ENCODE results near the gene MKNK2.

Gene MKNK2

DNA sequence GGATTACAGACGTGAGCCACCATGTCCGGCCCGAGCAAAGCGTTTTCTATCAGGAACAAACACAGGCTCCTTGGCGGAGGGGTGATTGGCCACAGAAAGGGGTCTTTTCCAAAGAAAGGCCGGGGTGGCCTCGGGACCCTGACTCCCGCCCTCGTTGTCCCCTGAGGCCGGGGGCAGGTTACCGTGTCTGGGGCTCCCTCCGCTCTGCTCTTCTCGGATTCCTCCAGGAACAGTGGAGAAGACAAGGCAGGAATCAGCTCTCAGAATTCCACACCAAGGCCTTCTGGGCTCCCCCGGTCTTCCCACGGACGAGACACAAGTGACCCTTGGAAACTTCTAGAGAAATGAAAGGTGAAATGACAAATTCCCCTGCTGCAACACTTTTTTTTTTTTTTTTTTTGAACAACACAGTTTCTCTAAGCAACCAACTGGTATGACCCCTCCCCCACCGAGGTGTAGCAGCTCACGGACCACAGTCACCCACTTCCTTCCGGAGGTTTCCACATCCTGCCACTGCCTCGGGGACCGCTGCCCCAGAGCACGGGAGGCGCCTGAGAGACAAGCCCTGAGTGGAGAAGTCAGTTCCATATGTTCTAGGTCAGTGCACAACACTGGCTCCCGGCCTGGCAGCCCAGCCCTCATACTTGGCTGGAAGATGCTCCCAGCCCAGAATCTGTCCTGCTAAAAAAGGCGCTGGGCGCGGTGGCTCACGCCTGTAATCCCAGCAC lies 34.1 kb upstream of the MKNK2 start:
- TF ChIP-seq, protein P1, sequence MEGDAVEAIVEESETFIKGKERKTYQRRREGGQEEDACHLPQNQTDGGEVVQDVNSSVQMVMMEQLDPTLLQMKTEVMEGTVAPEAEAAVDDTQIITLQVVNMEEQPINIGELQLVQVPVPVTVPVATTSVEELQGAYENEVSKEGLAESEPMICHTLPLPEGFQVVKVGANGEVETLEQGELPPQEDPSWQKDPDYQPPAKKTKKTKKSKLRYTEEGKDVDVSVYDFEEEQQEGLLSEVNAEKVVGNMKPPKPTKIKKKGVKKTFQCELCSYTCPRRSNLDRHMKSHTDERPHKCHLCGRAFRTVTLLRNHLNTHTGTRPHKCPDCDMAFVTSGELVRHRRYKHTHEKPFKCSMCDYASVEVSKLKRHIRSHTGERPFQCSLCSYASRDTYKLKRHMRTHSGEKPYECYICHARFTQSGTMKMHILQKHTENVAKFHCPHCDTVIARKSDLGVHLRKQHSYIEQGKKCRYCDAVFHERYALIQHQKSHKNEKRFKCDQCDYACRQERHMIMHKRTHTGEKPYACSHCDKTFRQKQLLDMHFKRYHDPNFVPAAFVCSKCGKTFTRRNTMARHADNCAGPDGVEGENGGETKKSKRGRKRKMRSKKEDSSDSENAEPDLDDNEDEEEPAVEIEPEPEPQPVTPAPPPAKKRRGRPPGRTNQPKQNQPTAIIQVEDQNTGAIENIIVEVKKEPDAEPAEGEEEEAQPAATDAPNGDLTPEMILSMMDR (IDR thresholded peaks at IDR 0.05; ENCODE audit: insufficient read depth, missing control alignments), result no peak
- no peak for DNase-seq (ENCODE audit: insufficient read length, low spot score)
- no peak for FAIRE-seq

DNA sequence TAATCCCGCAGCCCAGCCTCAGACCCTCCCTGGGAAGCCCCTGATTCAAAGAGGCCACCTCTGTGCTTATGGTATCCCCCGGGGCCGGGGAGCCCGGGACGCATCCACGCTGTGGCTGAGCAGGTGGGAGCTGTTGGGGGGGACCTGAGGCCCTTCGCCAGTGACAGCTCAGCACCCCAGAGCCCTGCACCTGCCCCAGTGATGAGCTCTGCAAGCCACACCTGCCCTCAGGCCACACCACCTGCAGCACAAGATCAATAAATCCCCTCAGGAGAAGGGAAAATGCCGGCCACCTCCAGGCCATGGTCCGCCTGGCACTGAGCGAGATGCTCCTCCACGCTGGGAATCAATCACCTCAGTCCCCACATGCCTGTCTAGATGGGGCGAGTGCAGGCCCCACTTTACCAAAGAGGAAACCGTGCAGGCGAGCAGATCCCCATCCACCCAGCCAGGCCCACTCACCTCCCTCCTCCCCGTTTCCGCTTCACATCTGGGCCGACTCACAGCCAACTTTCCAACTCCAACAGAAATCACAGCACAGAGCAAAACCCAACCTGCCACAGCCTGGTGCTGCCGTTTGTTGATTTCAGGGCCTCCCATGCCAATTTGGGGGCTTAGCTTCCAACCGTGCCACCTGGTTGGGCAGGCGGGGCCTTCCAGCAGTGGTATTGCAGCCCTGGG lies 32.3 kb upstream of the MKNK2 start:
- DNase-seq (ENCODE audit: insufficient read length, low spot score) (no peak), FAIRE-seq (no peak)
- TF ChIP-seq, protein P1 (IDR thresholded peaks at IDR 0.05; ENCODE audit: insufficient read depth, missing control alignments), result no peak

DNA sequence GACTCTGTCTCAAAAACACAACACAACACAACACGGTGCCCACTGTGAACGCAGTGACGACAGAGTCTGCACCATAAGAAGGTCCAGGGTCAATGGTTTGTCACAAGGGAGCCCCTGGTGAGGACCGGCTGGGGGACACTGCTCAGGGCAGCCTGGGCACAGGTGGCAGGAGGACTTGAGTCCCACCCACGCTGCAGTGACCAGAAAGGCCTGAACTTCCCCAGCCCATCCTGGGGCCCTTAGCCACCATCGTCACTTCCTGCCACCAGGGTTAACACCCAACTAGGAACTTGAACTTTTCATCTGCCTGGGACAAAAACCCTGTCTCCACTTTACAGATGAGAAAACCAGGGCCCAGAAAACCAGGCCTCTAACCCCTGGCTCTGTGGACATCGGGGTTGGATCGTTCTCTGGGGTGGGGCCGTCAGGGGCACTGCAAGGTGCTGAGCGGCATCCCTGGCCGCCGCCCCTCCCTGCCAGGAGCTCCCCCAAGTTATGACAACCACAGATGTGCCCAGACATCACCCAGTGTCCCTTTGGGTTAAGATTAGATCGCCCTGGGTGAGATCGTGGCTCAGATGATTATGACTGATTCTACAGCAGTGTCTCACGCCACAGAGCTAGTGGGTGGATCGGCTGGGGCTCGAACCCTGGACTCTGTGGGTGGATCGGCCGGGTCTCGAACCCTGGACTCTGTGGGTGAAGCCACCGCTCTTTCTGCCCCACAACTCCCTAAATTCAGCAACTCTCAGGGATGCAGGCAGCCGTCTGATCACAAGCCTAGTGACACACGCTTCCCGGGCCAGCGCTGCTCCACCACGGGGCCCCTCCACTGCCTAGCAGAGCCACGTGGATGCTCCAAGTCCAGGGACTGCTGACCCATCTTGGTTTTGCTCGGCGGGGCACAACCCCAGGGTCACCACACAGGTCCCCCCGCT lies 31.1 kb upstream of the MKNK2 start:
- TF ChIP-seq, protein P1 (IDR thresholded peaks at IDR 0.05; ENCODE audit: insufficient read depth, missing control alignments), result no peak
- FAIRE-seq (no peak), DNase-seq (ENCODE audit: insufficient read length, low spot score) (no peak)

DNA sequence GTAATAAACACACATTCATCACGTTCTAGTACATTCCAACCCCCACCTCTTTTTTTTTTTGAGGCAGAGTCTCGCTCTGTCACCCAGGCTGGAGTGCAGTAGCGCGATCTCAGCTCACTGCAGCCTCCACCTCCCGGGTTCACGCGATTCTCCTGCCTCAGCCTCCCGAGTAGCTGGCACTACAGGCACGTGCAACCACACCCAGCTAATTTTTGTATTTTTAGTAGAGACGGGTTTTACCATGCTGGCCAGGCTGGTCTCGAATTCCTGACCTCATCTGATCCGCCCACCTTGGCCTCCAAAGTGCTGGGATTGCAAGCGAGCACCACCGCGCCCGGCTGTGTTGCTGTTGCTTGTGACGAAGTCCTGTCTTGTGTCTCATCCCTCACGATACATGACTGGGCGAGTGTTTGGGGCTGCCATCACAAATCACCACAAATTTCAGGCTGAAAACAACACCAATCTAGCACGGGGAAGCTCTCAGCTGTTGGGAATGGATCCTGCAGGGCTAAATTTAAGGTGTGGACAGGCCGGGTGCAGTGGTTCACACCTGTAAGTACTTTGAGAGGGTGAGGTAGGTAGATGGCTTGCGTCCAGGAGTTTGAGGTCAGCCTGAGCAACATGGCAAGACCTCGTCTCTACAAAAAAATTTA lies 29.4 kb upstream of the MKNK2 start:
- no peak for FAIRE-seq
- TF ChIP-seq, protein P1 (IDR thresholded peaks at IDR 0.05; ENCODE audit: insufficient read depth, missing control alignments), result no peak

DNA sequence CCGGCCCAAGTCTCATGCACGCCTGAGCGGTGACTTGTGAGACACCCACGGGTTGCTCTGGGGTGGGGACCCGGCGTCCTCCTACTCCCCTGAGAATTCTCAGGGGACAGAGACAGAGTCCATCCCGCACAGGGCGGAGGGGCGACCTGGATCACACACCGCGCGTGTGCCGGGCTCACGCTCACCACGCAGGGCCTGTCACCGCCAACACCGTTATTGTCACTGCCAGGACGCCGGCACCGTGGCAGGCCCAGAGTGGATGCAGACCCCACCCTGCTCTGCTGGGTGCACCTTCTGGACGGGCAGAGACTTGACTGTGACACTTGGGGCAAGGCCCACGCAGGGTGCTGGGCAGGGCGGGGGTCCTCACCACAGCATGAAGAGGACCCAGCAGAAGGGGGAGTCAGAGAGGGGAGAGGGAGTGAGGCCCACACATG lies 28.8 kb upstream of the MKNK2 start:
- TF ChIP-seq, protein P1 (IDR thresholded peaks at IDR 0.05; ENCODE audit: insufficient read depth, missing control alignments), result no peak
- DNase-seq (ENCODE audit: insufficient read length, low spot score), result no peak
- no peak for FAIRE-seq

More for the DNA sequence above, 29.4 kb upstream of the MKNK2 start:
- no peak for DNase-seq (ENCODE audit: insufficient read length, low spot score)

DNA sequence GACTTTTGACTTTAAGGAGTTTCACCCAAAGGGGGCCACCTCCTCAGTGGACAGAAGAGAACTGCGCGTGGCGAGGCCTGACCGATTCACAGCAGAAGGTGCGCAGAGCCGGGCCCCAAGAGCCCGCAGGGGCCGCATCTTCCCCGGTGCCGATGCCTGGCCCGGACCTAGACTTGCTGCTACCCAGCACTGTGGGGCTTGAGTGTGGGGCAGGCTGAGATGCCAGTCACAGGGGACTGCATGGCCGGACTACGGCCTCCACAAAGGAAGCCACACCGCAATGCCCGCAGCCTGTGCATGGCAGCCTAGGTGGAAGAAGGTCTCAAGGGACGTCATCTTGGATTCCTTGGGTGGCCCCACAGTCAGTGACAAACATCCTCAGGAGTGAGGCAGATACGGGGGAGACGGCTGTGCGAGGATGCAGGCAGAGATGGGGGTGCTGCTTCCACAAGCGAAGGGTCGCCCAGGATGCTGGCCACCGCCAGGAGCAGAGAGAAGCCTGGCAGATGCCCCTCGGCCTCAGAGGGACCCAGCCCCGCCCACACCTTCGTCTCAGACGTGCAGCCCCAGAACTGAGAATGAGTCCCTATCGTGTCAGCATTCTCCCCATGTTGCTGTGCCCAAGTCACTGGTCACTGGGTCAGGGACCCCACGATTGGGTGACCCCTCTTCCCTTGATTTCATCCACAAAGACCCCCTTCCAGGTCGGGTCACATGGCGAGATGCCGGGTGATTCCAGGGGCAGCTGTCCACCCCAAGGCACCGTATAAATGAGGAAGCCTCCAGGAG lies 28.2 kb upstream of the MKNK2 start:
- no peak for FAIRE-seq
- no peak for DNase-seq (ENCODE audit: insufficient read length, low spot score)
- TF ChIP-seq, protein P1 (IDR thresholded peaks at IDR 0.05; ENCODE audit: insufficient read depth, missing control alignments), result no peak
